HG03469 (cell line): Measurements from ENCODE around the gene KCNQ1.

Experiments used
- ATAC-seq: cut with Tn5 transposase; IDR thresholded peaks from one replicate; pipeline ENCODE4 v1.9.1; 2021; ENCODE audit warnings: mild to moderate bottlenecking, moderate library complexity, moderate number of reproducible peaks; ENCODE audit not compliant: unreplicated experiment

The KCNQ1 gene

DNA sequence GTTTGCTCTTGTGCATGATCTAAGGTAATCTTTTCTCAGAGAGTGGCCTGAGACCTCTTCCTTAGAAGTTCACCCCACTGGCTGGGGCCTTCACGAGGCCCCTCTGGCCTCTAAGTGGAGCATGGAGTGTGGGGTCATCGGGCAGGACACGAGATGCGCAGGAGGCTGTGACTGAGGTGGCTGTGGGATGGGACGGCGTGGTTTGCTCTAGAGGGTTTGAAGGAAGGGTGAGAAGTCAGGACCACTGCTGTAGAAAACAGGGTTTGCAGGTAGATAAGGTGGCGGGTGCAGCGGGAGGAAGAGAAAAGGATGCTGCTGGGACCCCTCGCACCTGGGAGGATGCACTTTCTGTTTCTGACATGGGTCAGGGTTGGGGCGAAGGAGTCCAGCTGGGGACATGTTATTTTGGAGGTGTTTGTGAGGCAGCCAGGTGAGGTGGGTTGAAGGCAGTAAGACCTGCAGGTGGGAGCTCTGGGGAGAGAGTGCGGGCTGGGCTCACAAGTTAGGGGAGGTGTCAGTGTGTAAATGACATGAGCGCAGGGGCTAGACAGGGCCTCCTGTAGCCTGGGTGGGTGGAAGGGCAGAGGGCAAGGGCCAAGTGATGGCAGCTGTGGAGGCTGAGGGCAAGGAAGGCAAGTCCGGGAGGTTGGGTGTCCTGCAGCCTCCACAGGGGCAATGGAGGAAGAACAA is 62.5 kb downstream of the KCNQ1 start:
- ATAC-seq, result no peak

DNA sequence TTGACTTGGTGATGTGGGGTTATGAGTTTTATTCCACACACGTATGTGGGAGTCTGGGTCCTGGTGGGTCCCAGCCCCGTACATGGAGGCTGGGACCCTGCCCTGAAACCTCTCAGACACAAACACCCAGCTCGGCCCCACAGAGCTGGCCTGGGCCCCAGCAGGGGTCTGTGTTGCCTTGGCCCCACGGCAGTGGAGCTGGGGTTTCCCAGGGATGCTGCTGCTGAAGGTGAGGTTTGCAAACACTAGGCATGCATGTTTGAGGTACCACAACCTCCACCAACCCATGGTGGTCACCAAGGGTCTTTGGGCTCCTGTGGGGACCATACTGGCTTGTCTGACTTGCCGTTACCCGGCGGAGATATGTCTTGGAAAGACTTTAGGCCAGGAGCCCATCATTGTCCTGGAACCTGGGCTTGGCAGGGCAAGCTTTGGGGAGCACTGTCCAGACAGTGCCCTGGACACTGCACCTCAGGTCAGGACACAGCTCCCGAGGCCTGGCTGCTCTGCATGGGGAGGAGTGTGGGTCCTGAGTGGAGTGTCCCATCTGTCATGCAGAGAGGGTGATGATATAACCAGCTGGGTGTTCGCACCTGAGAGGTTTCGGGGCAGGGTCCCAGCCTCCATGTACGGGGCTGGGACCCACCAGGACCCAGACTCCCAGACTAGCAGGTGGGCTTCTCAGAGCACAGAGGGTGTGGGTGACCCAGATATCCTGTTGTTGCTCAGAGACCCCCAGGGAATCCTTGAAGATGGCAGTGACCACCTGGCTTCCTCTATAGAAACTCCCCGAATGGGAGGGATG is 63.3 kb downstream of the KCNQ1 start:
- no peak for ATAC-seq

- no peak for ATAC-seq
These were observed 64.0 kb downstream of the KCNQ1 start for GRCh38 chr11:2508793-2509192.

GRCh38 chr11:2509481-2510001 is 64.7 kb downstream of the KCNQ1 start:
- ATAC-seq, result no peak

DNA sequence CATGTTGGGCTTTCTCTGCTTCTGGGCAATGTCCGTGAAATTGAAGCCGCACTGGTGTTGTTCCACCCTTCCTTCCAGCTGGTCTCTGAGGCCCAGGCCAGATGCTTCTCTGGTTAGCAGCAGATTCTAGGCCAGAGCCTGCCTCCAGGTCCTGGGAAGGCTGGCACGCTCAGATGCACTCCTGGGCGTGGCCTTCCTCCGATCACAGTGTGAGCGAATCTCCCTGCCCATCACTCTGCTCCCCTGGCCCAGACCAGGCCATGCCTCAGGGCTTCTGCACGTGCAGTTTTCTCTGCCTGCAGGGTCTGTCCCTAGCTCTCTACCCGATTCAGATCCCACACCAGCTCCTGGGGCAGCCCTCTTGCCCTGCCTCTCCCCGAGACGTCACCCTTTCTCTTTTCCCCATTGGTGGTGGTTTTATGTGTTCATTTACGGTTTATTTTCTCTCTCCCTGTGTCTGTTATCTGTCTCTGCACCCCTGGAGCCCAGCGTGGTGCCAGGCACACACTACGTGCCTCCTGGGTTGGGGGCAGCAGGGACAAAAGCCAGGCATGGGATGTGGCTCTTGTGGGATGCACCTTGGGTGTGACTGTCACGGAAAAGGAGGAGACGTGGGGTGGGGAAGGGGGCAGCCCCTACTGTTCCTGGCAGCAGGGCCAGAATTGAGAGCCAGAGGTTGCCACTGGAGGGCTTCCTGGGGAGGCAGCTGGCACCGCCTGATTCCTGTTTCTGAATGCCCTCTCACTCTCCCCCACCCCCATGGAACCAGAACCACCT is 66.0 kb downstream of the KCNQ1 start:
- ATAC-seq, result no peak

- no peak for ATAC-seq
These were observed 66.9 kb downstream of the KCNQ1 start for GRCh38 chr11:2511421-2512369.

GRCh38 chr11:2512431-2513407 is 67.9 kb downstream of the KCNQ1 start:
- no peak for ATAC-seq

GRCh38 chr11:2513441-2513840 is 68.6 kb downstream of the KCNQ1 start:
- ATAC-seq, result no peak

- no peak for ATAC-seq
These were observed 70.8 kb downstream of the KCNQ1 start for GRCh38 chr11:2515401-2516275.

GRCh38 chr11:2516276-2517015 is 71.6 kb downstream of the KCNQ1 start:
- no peak for ATAC-seq

- ATAC-seq, result no peak
These were observed 72.2 kb downstream of the KCNQ1 start for GRCh38 chr11:2517016-2517385.

DNA sequence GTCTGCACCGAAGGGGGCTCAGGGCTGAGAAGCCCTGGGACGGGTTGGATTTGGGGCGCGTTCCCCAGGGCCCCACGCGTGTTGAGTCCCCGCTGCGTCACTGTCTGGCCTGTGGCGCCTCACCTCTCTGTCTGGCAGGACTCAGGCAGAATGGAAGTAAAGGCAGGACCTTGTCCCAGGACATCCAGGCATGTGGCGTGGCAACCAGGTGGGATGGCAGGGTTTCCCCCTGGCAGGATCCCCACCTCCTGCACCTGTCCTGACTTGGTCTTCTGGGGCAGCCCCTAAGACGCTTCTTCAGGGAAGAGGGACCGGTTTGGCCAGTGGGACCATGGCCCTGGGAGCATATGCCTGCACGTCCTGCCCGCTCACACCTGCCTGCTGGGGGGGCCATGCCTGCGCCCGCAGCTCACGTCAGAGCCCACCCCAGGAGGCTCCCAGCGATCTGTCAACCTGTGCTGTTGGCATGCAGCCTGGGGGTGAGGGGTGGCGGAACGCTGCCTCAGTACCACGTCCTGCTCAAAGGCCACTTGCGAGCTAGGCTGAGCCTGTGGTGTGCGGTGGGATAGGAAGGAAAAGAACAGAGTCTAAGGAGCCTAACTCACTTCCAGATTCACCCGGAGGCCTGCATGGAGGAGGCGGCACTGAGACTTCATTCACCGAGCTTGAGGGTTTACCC is 72.7 kb downstream of the KCNQ1 start:
- no peak for ATAC-seq

DNA sequence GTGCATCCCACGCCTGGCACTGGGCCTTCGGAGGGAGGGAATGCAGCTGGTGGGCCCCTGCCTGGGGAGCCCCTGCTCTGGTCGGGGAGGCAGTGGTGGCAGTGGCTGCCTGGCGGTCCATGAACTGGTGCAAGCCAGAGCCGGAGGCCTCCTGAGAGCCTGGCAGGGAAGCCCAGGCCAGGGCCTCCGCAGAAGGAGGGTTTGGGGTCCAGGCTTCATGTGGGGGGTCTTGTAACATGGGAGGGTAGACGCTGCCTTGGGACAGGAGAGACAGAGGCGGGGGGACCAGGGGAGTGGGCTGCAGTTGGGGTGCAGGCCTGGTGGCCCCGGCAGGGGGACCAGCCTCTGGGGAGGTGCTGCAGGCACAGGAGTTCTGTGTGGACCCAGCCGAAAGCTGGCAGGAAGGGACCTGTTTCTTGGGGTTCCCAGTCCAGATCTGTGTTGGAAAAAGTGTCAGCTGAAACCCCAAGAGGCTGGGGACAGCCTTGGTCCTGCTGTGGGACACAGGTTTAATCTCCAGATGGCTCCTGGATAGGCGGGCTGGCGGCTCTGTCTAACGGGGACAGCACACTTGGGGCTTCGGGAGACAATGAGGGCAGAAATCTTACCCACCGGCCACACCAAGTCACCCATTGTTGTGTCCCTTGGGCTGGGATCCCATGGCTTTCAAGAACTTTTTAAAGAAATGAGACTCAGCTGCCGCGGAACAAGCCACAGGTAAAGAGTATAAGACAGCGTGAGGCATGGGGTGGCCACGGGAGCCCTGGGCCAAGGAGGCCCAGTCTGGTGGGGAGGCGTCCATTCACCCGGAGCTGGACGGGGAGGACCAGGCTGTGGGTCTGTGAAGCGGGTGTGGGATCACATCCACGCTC is 73.5 kb downstream of the KCNQ1 start:
- ATAC-seq, result no peak

DNA sequence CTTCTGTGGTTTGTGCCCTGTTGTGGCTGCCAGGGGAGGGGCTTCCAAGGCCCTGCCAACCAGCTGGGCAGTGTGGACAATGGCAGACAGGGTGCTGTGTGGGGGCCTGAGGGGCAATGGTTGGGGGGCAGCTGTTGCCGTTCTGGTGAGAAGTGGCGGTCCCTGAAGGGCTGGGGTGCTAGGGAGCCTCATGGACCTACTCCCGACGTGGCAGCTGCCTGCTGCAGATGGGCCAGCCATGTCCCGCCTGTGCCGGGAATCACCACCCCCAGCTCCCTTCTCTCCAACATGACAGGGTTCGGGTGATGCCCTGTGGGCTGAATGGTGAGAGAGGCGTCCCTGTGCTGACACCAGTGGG is 74.2 kb downstream of the KCNQ1 start:
- no peak for ATAC-seq

- ATAC-seq, result no peak
These were observed 74.7 kb downstream of the KCNQ1 start for GRCh38 chr11:2519517-2519861.
